Type B pancreatic cell (in vitro differentiated cells): ENCODE measurements around the gene LBX2. TPM values are rescaled to one million over a fixed set of nuclear protein-coding genes. Genes with fewer than 3 reads are reported as not detected.
"Not testable (repeated sequence)": the region's sequence is repeated elsewhere in the genome, so short reads cannot be mapped to it uniquely, and the experiment has no call there.

Experiments
- DNase-seq: peaks from one replicate; pipeline ENCODE4 v3.0.0; 2021; ENCODE audit warnings: mixed read lengths; ENCODE audit not compliant: unreplicated experiment; ENCODE audit errors: extremely low spot score
- H3K27ac Mint-ChIP-seq: 2 replicates; pipeline ENCODE4 v1.8.0; 2021; ENCODE audit warnings: mild to moderate bottlenecking, mixed read lengths
- H3K27me3 Mint-ChIP-seq: 2 replicates; pipeline ENCODE4 v1.8.0; 2021; ENCODE audit warnings: mixed read lengths
- H3K36me3 Mint-ChIP-seq: 2 replicates; pipeline ENCODE4 v1.8.0; 2021; ENCODE audit warnings: mixed read lengths
- H3K4me1 Mint-ChIP-seq: one replicate; pipeline ENCODE4 v1.8.0; 2021; ENCODE audit warnings: mixed read lengths; ENCODE audit not compliant: unreplicated experiment
- H3K4me3 Mint-ChIP-seq: 2 replicates; pipeline ENCODE4 v1.8.0; 2021; ENCODE audit warnings: mild to moderate bottlenecking, mixed read lengths
- H3K9me3 Mint-ChIP-seq: 2 replicates; pipeline ENCODE4 v1.8.0; 2021; ENCODE audit warnings: mixed read lengths
- CTCF ChIP-seq: fragments of 200-600 bp; sonication (generic); conservative IDR thresholded peaks from 2 replicates; pipeline ENCODE4 v1.5.0; 2021; ENCODE audit warnings: antibody characterized with exemption, mild to moderate bottlenecking
- total RNA-seq: library from RNA; stranded (reverse); gene quantifications from 2 replicates; pipeline ENCODE4 v1.2.1, GENCODE V29; 2021; ENCODE audit warnings: low replicate concordance

LBX2 gene
- total RNA-seq, 1 donor from 2014 or later: 2.8 TPM

GRCh38 chr2:74488643-74489481, 10.5 kb downstream of the LBX2 start:
- Mint-ChIP-seq H3K36me3 (peaks cover 13% of the 10 kb centered on the region), H3K4me3 (peak overlapping the region; percentile 38)

GRCh38 chr2:74486141-74486540, 13.3 kb downstream of the LBX2 start:
- H3K36me3 Mint-ChIP-seq: peaks cover 19% of the 10 kb centered on the region
- H3K27ac Mint-ChIP-seq: no peak overlapping the region
- no peaks in the 10 kb centered on the region for H3K9me3 Mint-ChIP-seq
- no peak for TF ChIP-seq CTCF
- no peak overlapping the region for H3K4me3 Mint-ChIP-seq
- H3K4me1 Mint-ChIP-seq: peaks cover 10% of the 10 kb centered on the region
- H3K27me3 Mint-ChIP-seq: no peaks in the 10 kb centered on the region
- DNase-seq: no peak

More at GRCh38 chr2:74488643-74489481, 10.5 kb downstream of the LBX2 start:
- Mint-ChIP-seq H3K27me3 (no peaks in the 10 kb centered on the region), H3K27ac (peak overlapping the region; percentile 31), H3K4me1 (no peaks in the 10 kb centered on the region), H3K9me3 (no peaks in the 10 kb centered on the region)
- no peak for TF ChIP-seq CTCF
- no peak for DNase-seq

GRCh38 chr2:74483675-74484164, 15.7 kb downstream of the LBX2 start:
- H3K9me3 Mint-ChIP-seq, H3K27me3 Mint-ChIP-seq, DNase-seq: not testable (repeated sequence)
- Mint-ChIP-seq H3K4me3 (peak overlapping the region; percentile 100), H3K4me1 (peaks cover 21% of the 10 kb centered on the region), H3K36me3 (peaks cover 12% of the 10 kb centered on the region), H3K27ac (peak overlapping the region; percentile 98)

GRCh38 chr2:74482801-74483674, 16.4 kb downstream of the LBX2 start, which contains the start of the genes CCDC142 and TTC31:
Gene CCDC142 (minus strand): TSS chr2:74482998. CDS start chr2:74482837, 161 bp downstream.
Gene TTC31 (plus strand): TSS chr2:74483081. CDS start chr2:74483096, 15 bp downstream.
- H3K4me1 Mint-ChIP-seq: peaks cover 21% of the 10 kb centered on the region
- H3K27me3 Mint-ChIP-seq: no peaks in the 10 kb centered on the region
- peaks cover 12% of the 10 kb centered on the region for H3K36me3 Mint-ChIP-seq
- H3K9me3 Mint-ChIP-seq: no peaks in the 10 kb centered on the region
- peak within 1 kb of the TSS; percentile 98 for H3K27ac Mint-ChIP-seq
- DNase-seq: peak; percentile 92
- peak; percentile 95 for TF ChIP-seq CTCF
- peak within 1 kb of the TSS; percentile 100 for H3K4me3 Mint-ChIP-seq

DNA sequence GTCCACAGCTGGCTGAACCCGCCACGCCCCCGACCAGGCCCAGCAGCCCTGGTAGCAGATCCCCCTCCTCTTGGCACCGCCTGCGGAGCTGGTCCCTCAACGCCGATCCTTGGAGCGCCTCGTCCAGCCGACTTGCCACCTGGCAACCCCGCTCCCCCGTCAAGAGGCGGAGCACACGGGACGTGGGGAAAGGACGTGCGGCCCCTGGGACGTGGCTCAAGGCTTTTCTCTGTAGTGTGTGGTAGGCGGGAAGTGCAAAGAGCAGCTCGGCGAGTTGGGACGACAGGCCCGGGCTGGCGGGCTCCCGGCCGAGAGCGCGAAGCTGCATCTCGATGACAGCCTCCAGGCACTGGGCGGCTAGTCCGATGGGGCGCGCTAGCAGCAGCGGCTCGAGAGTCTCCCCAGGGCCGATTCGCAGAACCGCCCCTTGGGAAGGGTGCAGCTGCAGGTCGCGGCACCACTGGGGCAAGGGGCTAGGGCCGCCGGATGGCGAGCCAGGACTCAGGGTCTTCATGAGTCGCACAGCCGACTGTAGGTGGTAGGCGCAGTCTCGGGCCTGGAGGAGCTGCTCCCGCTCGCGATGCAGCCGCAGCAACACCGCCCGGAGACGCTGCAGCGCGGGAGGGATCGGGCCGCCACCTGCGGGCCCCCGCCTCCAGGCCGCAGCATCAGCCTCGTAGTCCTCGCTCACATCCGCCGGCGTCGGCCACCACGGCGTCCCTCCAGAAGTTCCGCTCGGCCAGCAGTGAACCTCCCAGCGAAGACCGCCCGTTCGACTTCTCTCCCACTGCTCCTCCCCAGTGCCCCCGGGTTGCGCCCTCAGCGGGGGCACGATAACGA, 17.2 kb downstream of the LBX2 start:
- peak overlapping the region; percentile 100 for H3K4me3 Mint-ChIP-seq
- H3K4me1 Mint-ChIP-seq: peaks cover 21% of the 10 kb centered on the region
- H3K9me3 Mint-ChIP-seq: no peaks in the 10 kb centered on the region
- no peak for TF ChIP-seq CTCF
- DNase-seq: no peak
- H3K27me3 Mint-ChIP-seq: no peaks in the 10 kb centered on the region
- H3K27ac Mint-ChIP-seq: peak overlapping the region; percentile 98
- peaks cover 12% of the 10 kb centered on the region for H3K36me3 Mint-ChIP-seq
